Posterior vena cava (tissue), 2 donors: ENCODE measurements around the gene ZDHHC15. TPM values are rescaled to one million over a fixed set of nuclear protein-coding genes. Genes with fewer than 3 reads are reported as not detected.
"Not testable (repeated sequence)": the region's sequence is repeated elsewhere in the genome, so short reads cannot be mapped to it uniquely, and the experiment has no call there.

Experiments used
- DNase-seq: peaks from one replicate; pipeline ENCODE4 v3.0.0-alpha.2; 2020; ENCODE audit warnings: low spot score
- intact Hi-C, 2 donors: fragments of 100-400 bp; cut with DNase I; formaldehyde crosslinking; loops; one replicate each; pipeline versions ENCODE4 v1.14.1 to v1.14.2; 2022 to 2023
- long read RNA-seq, 2 donors: library from polyadenylated mRNA; unstranded; transcript quantifications; one replicate each; pipeline ENCODE4 v2.0.0, GENCODE V29; 2020 to 2021
- total RNA-seq, 2 donors: library from RNA; stranded (reverse); fragmentation: NEBNext Ultra II Directional; extraction: Animal tissue kit (Norgen Biotek cat#: 25700); gene quantifications; one replicate each; pipeline ENCODE4 v1.2.1, GENCODE V29; 2021
- donor health status: DM: yes; HTN: yes; CAD: no.
- donor health status: DM: yes; HTN: yes; CAD: no.

ZDHHC15 gene, protein sequence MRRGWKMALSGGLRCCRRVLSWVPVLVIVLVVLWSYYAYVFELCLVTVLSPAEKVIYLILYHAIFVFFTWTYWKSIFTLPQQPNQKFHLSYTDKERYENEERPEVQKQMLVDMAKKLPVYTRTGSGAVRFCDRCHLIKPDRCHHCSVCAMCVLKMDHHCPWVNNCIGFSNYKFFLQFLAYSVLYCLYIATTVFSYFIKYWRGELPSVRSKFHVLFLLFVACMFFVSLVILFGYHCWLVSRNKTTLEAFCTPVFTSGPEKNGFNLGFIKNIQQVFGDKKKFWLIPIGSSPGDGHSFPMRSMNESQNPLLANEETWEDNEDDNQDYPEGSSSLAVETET
- 1 to 10 TPM; 2.0 to 2.2 TPM for total RNA-seq
- long read RNA-seq, donor 1, partial matches to known transcripts: 0 of 2 reads
- long read RNA-seq, donor 1, other reads (novel, unspliced or antisense): 2 of 2 reads
- long read RNA-seq, donor 2, full-length matches to known transcripts: 2 of 5 reads
- long read RNA-seq, donor 2, partial matches to known transcripts: 0 of 5 reads
- long read RNA-seq, donor 2, other reads (novel, unspliced or antisense): 3 of 5 reads

DNA sequence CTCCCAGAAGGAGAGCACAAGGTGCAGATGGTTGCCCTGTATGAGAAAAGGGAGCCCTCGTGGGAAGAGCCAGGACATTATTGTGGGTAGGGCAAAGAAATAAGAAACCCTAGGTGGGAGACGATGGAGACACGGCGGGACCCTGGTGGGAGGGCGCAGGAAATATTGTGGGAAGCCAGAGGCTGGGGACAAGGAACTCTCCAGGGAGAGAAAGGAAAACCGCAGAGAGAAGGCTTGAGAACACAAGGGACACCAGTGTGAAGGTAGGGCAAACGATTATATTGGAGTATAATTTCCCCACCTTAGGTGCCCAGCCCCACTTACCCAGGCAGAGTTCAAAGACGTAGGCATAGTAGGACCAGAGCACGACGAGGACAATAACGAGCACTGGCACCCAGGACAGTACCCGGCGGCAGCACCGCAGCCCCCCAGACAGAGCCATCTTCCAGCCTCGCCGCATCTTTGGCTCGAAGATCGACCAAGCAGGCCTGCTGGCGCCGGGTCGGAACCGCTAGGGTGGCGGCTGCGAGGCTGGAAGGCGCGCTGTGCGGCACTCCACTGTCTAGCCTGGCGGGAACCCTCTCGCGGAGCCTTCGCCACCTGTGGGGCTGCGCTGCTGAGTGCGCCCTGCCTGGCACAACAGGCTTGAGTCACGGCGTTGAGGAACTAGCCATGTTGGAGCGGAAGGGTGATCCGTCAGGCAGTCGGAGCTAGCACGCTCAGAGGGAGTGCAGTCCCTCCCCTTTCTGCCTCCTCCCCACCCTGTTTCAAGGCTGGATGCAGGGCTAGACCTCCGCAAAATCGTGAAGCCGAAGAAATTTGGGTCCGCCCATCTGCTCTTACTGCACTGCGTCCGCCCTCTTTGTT, at the start of gene ZDHHC15:
Gene ZDHHC15 (minus strand): TSS at position 473 of the 867 bp plus-strand sequence. CDS start 13 bp downstream, at position 460.
- intact Hi-C loops: no loop called here
- DNase-seq: peak; percentile 88

GRCh38 chrX:75560544-75560943, 37.7 kb upstream of the ZDHHC15 start:
- intact Hi-C loops, DNase-seq: not testable (repeated sequence)

- no peak for DNase-seq
- intact Hi-C loops: no loop called here
These were observed 24.9 kb upstream of the ZDHHC15 start for GRCh38 chrX:75547783-75548182.

- no peak for DNase-seq
- intact Hi-C loops: no loop called here
These were observed 24.1 kb upstream of the ZDHHC15 start for GRCh38 chrX:75546724-75547511.

DNA sequence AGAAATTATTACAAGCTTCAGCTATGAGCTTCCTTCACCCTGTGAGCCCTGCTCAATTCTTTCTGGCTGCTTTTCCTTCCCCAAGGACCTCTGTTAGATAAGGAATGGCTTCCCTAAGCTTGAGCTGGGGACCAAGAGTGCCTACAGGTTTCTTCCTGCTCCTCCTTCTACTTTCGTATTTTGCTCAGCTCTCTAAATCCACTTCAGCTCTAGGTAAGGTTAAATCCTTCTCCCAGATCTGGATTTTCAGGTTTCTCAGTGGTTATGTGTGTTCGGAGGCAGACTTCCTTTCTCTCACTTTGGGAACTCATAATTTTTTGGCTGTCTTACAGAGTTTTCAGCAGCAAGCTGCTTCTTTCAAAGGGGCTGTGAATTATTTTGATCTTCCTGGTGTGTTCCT, 21.9 kb upstream of the ZDHHC15 start:
- DNase-seq: no peak
- intact Hi-C loops: no loop called here

DNA sequence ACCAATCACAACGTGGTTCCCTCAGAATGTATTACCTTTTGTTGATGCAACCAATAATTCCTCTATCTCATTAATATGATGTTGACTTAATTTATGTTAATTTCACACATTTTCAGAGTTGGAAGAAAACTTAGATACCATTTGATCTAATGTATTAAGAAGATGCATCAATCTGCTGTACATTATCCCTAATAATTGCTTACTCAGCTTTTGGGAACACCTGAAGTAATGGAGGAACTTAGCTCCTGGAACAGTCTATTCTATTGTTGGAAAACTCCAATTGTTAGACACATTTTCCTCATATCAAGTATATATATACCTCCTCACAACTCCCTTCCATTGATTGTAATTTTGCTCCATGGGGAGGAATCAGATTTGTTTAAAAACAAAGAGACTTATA, 38.9 kb downstream of the ZDHHC15 start:
- intact Hi-C loops: no loop called here
- DNase-seq: no peak

DNA sequence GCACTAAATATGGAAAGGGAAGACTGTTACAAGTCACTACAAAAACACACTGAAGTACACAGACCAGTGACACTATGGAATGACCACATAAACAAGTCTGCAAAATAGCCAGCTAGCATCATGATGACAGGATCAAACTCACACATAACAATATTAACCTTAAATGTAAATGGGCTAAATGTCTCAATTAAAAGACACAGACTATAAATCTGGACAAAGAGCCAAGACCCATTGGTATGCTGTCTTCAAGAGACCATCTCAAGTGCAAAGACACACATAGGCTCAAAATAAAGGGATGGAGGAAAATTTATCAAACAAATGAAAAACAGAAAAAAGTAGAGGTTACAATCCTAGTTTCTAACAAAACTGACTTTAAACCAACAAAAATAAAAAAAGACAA, 61.1 kb downstream of the ZDHHC15 start:
- intact Hi-C loops, DNase-seq: not testable (repeated sequence)

- DNase-seq: no peak
- intact Hi-C loops: no loop called here
These were observed 101.1 kb downstream of the ZDHHC15 start for GRCh38 chrX:75421688-75422230.

DNA sequence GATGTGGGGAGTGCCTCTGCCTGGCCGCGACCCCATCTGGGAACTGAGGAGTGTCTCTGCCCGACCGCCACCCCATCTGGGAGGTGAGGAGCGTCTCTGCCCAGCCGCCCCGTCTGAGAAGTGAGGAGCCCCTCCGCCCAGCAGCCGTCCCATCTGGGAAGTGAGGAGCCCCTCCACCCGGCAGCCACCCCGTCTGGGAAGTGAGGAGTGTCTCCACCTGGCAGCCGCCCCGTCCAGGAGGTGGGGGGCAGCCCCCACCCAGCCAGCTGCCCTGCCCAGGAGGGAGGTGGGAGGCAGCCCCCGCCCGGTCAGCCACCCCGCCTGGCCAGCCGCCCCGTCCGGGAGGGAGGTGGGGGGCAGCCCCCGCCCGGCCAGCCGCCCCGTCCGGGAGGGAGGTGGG, 115.7 kb downstream of the ZDHHC15 start:
- intact Hi-C loops, DNase-seq: not testable (repeated sequence)

GRCh38 chrX:75390470-75390869, 132.4 kb downstream of the ZDHHC15 start:
- intact Hi-C loops: no loop called here
- DNase-seq: no peak

- intact Hi-C loops: no loop called here
- no peak for DNase-seq
These were observed 153.1 kb downstream of the ZDHHC15 start for GRCh38 chrX:75369721-75370120.

GRCh38 chrX:75366861-75367260, 156.0 kb downstream of the ZDHHC15 start:
- no peak for DNase-seq
- intact Hi-C loops: no loop called here

DNA sequence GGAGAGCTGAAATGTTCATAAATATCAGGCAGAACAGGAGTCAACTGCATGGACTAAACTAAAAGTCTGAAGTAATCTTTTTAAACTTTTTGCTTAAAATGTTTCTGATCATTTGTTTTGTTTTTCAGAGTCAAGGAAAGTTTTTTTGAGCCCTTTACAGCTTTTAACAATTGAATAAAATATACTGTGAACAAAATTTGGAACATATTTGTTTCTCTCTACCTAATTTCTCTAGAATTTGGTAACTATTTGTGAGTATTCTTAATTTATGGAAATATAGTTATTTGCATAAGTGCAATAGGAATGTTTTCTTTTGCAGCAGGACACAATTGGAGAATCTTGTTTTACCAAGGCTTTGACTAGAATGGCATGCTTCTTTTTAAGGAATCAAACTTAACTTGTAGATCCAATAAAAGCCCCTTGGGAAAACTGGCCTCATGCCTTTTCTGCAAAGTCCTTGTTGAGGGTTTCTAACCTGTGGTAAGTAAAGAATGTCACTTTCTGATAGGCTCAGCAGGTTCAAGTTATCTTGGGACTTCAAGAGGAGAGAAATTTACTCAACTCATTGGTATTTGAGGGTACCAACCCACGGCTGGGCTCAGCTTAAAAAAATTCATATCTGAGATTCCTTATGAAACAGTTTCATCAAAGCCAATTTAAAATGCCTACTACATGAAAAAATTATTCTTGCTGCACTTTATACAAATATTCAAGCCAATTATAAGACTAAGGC, 157.4 kb downstream of the ZDHHC15 start:
- no peak for DNase-seq
- intact Hi-C loops: no loop called here

DNA sequence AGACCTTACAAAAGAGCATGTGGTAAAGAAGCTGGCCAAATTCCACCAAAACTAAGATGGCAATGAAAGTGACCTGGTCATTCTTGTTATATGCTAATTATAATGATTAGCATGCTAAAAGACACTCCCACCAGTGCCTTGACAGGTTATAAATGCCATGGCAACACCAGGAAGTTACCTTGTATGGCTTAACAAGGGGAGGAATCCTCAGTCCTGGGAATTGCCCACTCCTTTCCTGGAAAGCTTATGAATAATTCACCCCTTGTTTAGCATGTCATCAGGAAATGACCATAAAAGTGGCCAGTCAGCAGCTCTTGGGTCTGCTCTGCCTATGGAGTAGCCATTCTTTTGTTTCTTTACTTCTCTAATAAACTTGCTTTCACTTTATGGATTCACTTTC, 161.0 kb downstream of the ZDHHC15 start:
- no peak for DNase-seq
- intact Hi-C loops: no loop called here

- DNase-seq, intact Hi-C loops: not testable (repeated sequence)
These were observed 174.2 kb downstream of the ZDHHC15 start for GRCh38 chrX:75348601-75349000.

DNA sequence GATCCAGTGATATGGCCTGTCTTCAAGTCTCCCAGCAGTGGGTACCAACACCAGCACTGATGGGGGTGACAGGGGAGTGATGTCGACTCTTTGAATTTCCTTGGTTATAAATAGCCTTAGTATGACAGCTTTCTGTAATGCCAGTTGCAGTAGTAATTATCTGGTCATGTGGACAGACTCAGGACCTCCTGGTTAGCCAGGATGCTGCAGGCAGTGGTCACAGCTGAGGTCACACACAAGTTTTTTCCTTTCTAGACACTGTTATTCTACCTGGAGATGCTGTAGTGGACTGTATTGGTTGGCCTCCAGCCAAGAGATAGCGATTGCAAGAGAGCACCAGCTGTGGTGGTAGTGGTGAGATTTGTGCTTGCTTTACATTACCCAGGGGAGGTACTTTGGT, 185.3 kb downstream of the ZDHHC15 start:
- DNase-seq: no peak
- intact Hi-C loops: no loop called here

DNA sequence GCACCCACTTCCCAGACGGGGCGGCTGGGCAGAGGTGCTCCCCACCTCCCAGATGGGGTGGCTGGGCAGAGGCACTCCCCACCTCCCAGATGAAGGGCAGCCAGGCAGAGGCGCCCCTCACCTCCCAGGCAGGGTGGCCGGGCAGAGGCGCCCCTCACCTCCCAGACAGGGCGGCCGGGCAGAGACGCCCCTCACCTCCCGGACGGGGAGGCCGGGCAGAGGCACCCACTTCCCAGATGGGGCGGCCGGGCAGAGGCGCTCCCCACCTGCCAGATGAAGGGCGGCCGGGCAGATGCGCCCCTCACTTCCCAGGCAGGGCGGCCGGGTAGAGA, 187.7 kb downstream of the ZDHHC15 start:
- intact Hi-C loops: no loop called here
- no peak for DNase-seq

DNA sequence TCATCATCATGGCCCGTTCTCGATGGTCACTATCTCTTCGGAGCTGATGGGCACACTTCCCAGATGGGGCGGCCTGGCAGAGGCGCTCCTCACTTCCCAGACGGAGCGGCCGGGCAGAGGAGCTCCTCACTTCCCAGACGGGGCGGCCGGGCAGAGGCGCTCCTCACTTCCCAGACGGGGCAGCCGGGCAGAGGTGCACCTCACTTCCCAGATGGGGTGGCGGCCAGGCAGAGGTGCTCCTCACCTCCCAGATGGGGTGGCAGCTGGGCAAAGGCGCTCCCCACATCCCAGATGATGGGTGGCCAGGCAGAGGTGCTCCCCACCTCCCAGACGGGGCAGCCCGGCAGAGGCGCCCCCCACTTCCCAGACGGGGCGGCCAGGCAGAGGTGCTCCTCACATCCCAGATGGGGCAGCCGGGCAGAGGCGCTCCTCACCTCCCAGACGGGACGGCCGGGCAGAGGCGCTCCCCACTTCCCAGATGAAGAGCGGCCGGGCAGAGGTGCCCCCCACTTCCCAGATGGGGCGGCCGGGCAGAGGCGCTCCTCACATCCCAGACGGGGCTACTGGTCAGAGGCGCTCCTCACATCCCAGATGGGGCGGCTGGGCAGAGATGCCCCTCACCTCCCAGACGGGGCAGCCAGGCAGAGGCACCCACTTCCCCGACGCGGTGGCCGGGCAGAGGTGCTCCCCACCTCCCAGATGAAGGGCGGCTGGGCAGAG, 188.3 kb downstream of the ZDHHC15 start:
- intact Hi-C loops, DNase-seq: not testable (repeated sequence)
